K562 (cell line): Measurements from ENCODE around the gene LPCAT2. TPM values are rescaled to one million over a fixed set of nuclear protein-coding genes. Genes with fewer than 3 reads are reported as not detected.

Experiments
- ATAC-seq: fragments of 200-7000 bp; cut with Tn5 transposase; 3 replicates; pipeline ENCODE4 v1.9.1; 2020; ENCODE audit warnings: moderate library complexity
- BruUV-seq: library from RNA; stranded (reverse); fragments of 400-500 nt; replicated peaks from 2 replicates; lab custom pipeline; 2021; lab: Mats Ljungman, UMichigan
- CTCF ChIA-PET: fragments of 300-600 bp; formaldehyde crosslinking; extraction: SDS; loops from one replicate; lab custom pipeline; 2021; ENCODE audit warnings: low intra/inter-chr PET ratio; lab: Yijun Ruan, JAX
- POLR2A ChIA-PET: fragments of 300-600, 350-650 bp; sonication (Branson Sonifier 250); formaldehyde crosslinking; extraction: SDS; loops from one replicate; lab custom pipeline; 2021; ENCODE audit warnings: antibody characterized with exemption, inconsistent platforms; lab: Yijun Ruan, JAX
- DNase-seq, 4 experiments: peaks; one replicate each; pipeline versions ENCODE4 v3.0.0 to v3.0.0-alpha.2; 2011 to 2018; ENCODE audit warnings: low spot score in 3 of 4, mixed read lengths in 3 of 4; ENCODE audit errors: extremely low read depth in 1 of 4
- FAIRE-seq: peaks from 2 replicates; lab custom pipeline; 2011; peaks lifted over from hg19 to GRCh38; lab: Jason Lieb, UNC
- H2AFZ ChIP-seq: 2 replicates; pipeline ENCODE4 v1.6.0; 2011; ENCODE audit warnings: low read depth, low read length, control low read depth, inconsistent platforms
- H3K27ac ChIP-seq: fragments of 200-600 bp; 3 replicates; pipeline ENCODE4 v1.8.0; 2011; ENCODE audit warnings: low read depth, mild to moderate bottlenecking, control low read depth, inconsistent platforms, low read length, moderate library complexity, mixed read lengths; ENCODE audit errors: extremely low read depth
- H3K27me3 ChIP-seq, 2 experiments: fragments of 300-600 bp in 1 of 2; 2 replicates in 1 of 2; 3 replicates in 1 of 2; pipeline versions ENCODE4 v1.6.0 to v1.8.0; 2011; ENCODE audit warnings: inconsistent platforms in 2 of 2, low read length in 2 of 2, mild to moderate bottlenecking in 1 of 2, mixed read lengths in 1 of 2, moderate library complexity in 1 of 2; ENCODE audit not compliant: control insufficient read depth in 2 of 2, insufficient read depth in 2 of 2
- H3K36me3 ChIP-seq: fragments of 300-600 bp; 3 replicates; pipeline ENCODE4 v1.8.0; 2011; ENCODE audit warnings: mild to moderate bottlenecking, low read length, inconsistent platforms; ENCODE audit not compliant: control insufficient read depth, insufficient read depth
- H3K4me1 ChIP-seq, 2 experiments: fragments of 200-600 bp in 1 of 2; replicated peaks in 1 of 2; 2 replicates in 1 of 2; 3 replicates in 1 of 2; pipeline versions ENCODE4 v1.5.1 to v1.8.0; 2011; ENCODE audit warnings: inconsistent platforms in 2 of 2, low read length in 2 of 2, mild to moderate bottlenecking in 1 of 2, mixed read lengths in 1 of 2, moderate library complexity in 1 of 2; ENCODE audit not compliant: control insufficient read depth in 2 of 2, insufficient read depth in 2 of 2
- H3K4me2 ChIP-seq: 2 replicates; pipeline ENCODE4 v1.6.1; 2011; ENCODE audit warnings: low read length, control low read depth, inconsistent platforms, mixed read lengths; ENCODE audit not compliant: insufficient read depth
- H3K4me3 ChIP-seq: fragments of 200-600 bp; sonication (generic), shearing (Covaris generic); 2 replicates; pipeline ENCODE4 v1.5.1; 2016; ENCODE audit warnings: control low read depth, inconsistent platforms
- H3K79me2 ChIP-seq: fragments of 200-600 bp; 3 replicates; pipeline ENCODE4 v1.8.0; 2011; ENCODE audit warnings: low read length, inconsistent platforms; ENCODE audit not compliant: control insufficient read depth, insufficient read depth
- H3K9ac ChIP-seq, 2 experiments: 2 replicates each; pipeline versions ENCODE4 v1.6.0 to v1.6.1; 2011; ENCODE audit warnings: low read depth in 2 of 2, low read length in 2 of 2, control low read depth in 1 of 2, inconsistent platforms in 1 of 2, mild to moderate bottlenecking in 1 of 2, mixed read lengths in 1 of 2; ENCODE audit not compliant: insufficient read depth in 1 of 2
- H3K9me1 ChIP-seq: one replicate; pipeline ENCODE4 v1.6.0; 2011; ENCODE audit warnings: inconsistent platforms, mild to moderate bottlenecking, low read length, moderate library complexity; ENCODE audit not compliant: control insufficient read depth, insufficient read depth
- H3K9me3 ChIP-seq: replicated peaks from 2 replicates; pipeline ENCODE4 v1.5.1; 2011; ENCODE audit warnings: low read depth, low read length, inconsistent platforms; ENCODE audit not compliant: control insufficient read depth, insufficient read depth
- H4K20me1 ChIP-seq: replicated peaks from 2 replicates; pipeline ENCODE4 v1.6.1; 2011; ENCODE audit warnings: low read length, inconsistent platforms, mixed read lengths; ENCODE audit not compliant: control insufficient read depth, insufficient read depth
- ARID2 ChIP-seq: fragments of 450-650 bp; IDR thresholded peaks from 2 replicates; pipeline ENCODE4 v1.6.1; 2017; ENCODE audit warnings: antibody characterized with exemption, mild to moderate bottlenecking
- CREB1 ChIP-seq, 2 experiments: sonication (generic) in 1 of 2; formaldehyde crosslinking in 1 of 2; IDR thresholded peaks; 2 replicates each; pipeline versions ENCODE4 v1.6.1 to v1.8.0; 2012 to 2022; ENCODE audit warnings: inconsistent platforms in 1 of 2, mild to moderate bottlenecking in 1 of 2, missing genetic modification reagents in 1 of 2, moderate library complexity in 1 of 2
- CTCFL ChIP-seq: IDR thresholded peaks from 2 replicates; pipeline ENCODE4 v1.6.1; 2011; ENCODE audit warnings: borderline replicate concordance, low read depth, mild to moderate bottlenecking, moderate library complexity, low read length; ENCODE audit not compliant: insufficient read depth, poor library complexity, severe bottlenecking
- EP400 ChIP-seq: fragments of 450-650 bp; IDR thresholded peaks from 2 replicates; pipeline ENCODE4 v1.6.1; 2017; ENCODE audit warnings: antibody characterized with exemption, mild to moderate bottlenecking, moderate library complexity
- FOXA1 ChIP-seq: fragments of 450-650 bp; IDR thresholded peaks from 2 replicates; pipeline ENCODE4 v1.6.1; 2016; ENCODE audit warnings: mild to moderate bottlenecking, borderline replicate concordance
- IRF1 ChIP-seq: sonication (generic); formaldehyde crosslinking; IDR thresholded peaks from 2 replicates; pipeline ENCODE4 v1.8.0; 2022; ENCODE audit warnings: missing genetic modification reagents, mild to moderate bottlenecking, borderline replicate concordance
- MAFF ChIP-seq: IDR thresholded peaks from 2 replicates; pipeline ENCODE4 v1.6.1; 2012; ENCODE audit warnings: low read length, improper control_type of control experiment
- NR2C1 ChIP-seq, 2 experiments: fragments of 450-650 bp; IDR thresholded peaks; 2 replicates each; pipeline ENCODE4 v1.6.1; 2017; ENCODE audit warnings: mild to moderate bottlenecking in 2 of 2, antibody characterized with exemption in 1 of 2, inconsistent platforms in 1 of 2, missing compliant biosample characterization in 1 of 2, missing genetic modification characterization in 1 of 2
- RBM22 ChIP-seq: fragments of 200-400 bp; formaldehyde crosslinking; IDR thresholded peaks from 2 replicates; pipeline ENCODE4 v1.6.1; 2018; ENCODE audit warnings: low read length, low read depth; ENCODE audit not compliant: poor library complexity, severe bottlenecking
- TCFL5 ChIP-seq: fragments of 250-450 bp; sonication (Bioruptor Pico); conservative IDR thresholded peaks from 2 replicates; pipeline ENCODE4 v1.6.1; 2021; ENCODE audit warnings: mild to moderate bottlenecking, moderate library complexity, matching md5 sums
- TFE3 ChIP-seq: fragments of 450-650 bp; formaldehyde crosslinking; IDR thresholded peaks from 2 replicates; pipeline ENCODE4 v1.4.0; 2020; ENCODE audit warnings: mild to moderate bottlenecking, mixed read lengths
- U2AF1 ChIP-seq: fragments of 200-400 bp; formaldehyde crosslinking; optimal IDR thresholded peaks from 2 replicates; pipeline ENCODE3; 2017; ENCODE audit warnings: mild to moderate bottlenecking, low read depth, low read length, moderate library complexity
- YY1 ChIP-seq, 3 experiments: IDR thresholded peaks; 2 replicates each; pipeline ENCODE4 v1.6.1; 2011; ENCODE audit warnings: low read length in 2 of 3, mild to moderate bottlenecking in 2 of 3, moderate library complexity in 2 of 3, borderline replicate concordance in 1 of 3, control low read depth in 1 of 3, low read depth in 1 of 3; ENCODE audit not compliant: insufficient read depth in 3 of 3, insufficient replicate concordance in 2 of 3, control insufficient read depth in 1 of 3, insufficient read length in 1 of 3; ENCODE audit errors: extremely low read depth in 1 of 3
- ZNF175 ChIP-seq: fragments of 200-800 bp; sonication (Bioruptor generic); IDR thresholded peaks from 2 replicates; pipeline ENCODE4 v1.6.1; 2016; ENCODE audit warnings: low read depth, mild to moderate bottlenecking, missing genetic modification characterization, missing compliant biosample characterization
- ZNF24 ChIP-seq: fragments of 450-650 bp; IDR thresholded peaks from 2 replicates; pipeline ENCODE4 v1.6.1; 2016
- WGBS: fragments of 100-300 bp; shearing (Covaris generic); methylation state at CpG from one replicate; pipeline ENCODE4 v1.1.6; 2016; ENCODE audit warnings: low coverage, mixed read lengths; ENCODE audit not compliant: insufficient coverage; ENCODE audit errors: missing lambda C conversion rate; 5-methylcytosine and 5-hydroxymethylcytosine counted together
- in situ Hi-C: fragments of 300-500 bp; cut with MboI; formaldehyde crosslinking; loops from 4 replicates; pipeline ENCODE4 v1.15.0; 2018; ENCODE audit warnings: inconsistent platforms, mixed read lengths
- intact Hi-C: fragments of 100-400 bp; cut with micrococcal nuclease; formaldehyde crosslinking; loops from 2 replicates; pipeline ENCODE4 v1.14.2; 2022
- polyA plus RNA-seq, 8 experiments: library from polyadenylated mRNA; depleted of rRNA in 4 of 8; stranded (reverse) in 5 of 8; unstranded in 3 of 8; fragments of >200 nt; fragmentation: Nextera tagmentation in 2 of 8; fragmentation: Illumina TruSeq in 1 of 8; extraction: Ambion mirVana in 2 of 8; extraction: Trizol in 1 of 8; gene quantifications; 2 replicates each; pipeline versions ENCODE4 v1.2.1 to v1.2.3, GENCODE V29; 2011 to 2014; ENCODE audit warnings: inconsistent platforms in 1 of 8, missing spikeins in 1 of 8
- total RNA-seq, 7 experiments: library from RNA; depleted of rRNA in 6 of 7; stranded (reverse); fragments of >200 nt in 6 of 7; fragmentation: Illumina TruSeq in 2 of 7; extraction: Trizol in 2 of 7; gene quantifications; 2 replicates each; pipeline versions ENCODE4 v1.2.1 to v1.2.3, GENCODE V29; 2011 to 2021; ENCODE audit warnings: low replicate concordance in 1 of 7

The LPCAT2 gene
- total and polyA plus RNA-seq, 9 of the 15 experiments (the other 6 are each of a cell fraction or from before 2014, with no cell fraction given), result 2.9 to 15.0 (median 7.3) TPM

GRCh38 chr16:55476625-55477533, 32.0 kb upstream of the LPCAT2 start:
- H3K9me1 ChIP-seq, result no peaks in the 10 kb centered on the region
- no peak overlapping the region for H2AFZ ChIP-seq
- no peaks in the 10 kb centered on the region for H3K9me3 ChIP-seq
- in situ Hi-C loops, result no loop called here
- no TSS peak for BruUV-seq
- ChIA-PET CTCF (no interaction called here), POLR2A (interaction anchor here (0.6 kb wide), 2 partner anchors 169 to 609 kb away, joined by 3 read pairs; no protein-coding TSS in a partner anchor)
- H3K27me3 ChIP-seq, result peaks cover 8 to 26% of the 10 kb centered on the region in 2 experiments; a peak in 4 of 5 replicates
- intact Hi-C loops, result no loop called here
- no peak for DNase-seq
- H3K79me2 ChIP-seq, result no peaks in the 10 kb centered on the region
- H4K20me1 ChIP-seq, result no peaks in the 10 kb centered on the region
- no peak for ATAC-seq
- peaks cover 0 to 4% of the 10 kb centered on the region in 2 experiments; a peak in 2 of 5 replicates for H3K4me1 ChIP-seq
- H3K36me3 ChIP-seq, result no peaks in the 10 kb centered on the region
- no peak overlapping the region for H3K9ac ChIP-seq
- H3K4me3 ChIP-seq, result no peak overlapping the region
- 1% methylated on average over 5 of the region's 6 CpGs for WGBS
- H3K27ac ChIP-seq, result no peak overlapping the region
- no peak for FAIRE-seq
- H3K4me2 ChIP-seq, result no peak overlapping the region
- no peak for TF ChIP-seq CTCFL
- TF ChIP-seq ARID2, result no peak
- no peak for TF ChIP-seq TCFL5 (CRISPR knock-in tag)
- no peak for TF ChIP-seq FOXA1
- no peak for TF ChIP-seq YY1 (IDR thresholded peaks at IDR 0.05; ENCODE audit: borderline replicate concordance in 1 of 3, control insufficient read depth in 1 of 3, extremely low read depth in 1 of 3, insufficient read depth in 3 of 3, insufficient read length in 1 of 3, insufficient replicate concordance in 2 of 3, low read depth in 1 of 3, low read length in 2 of 3)
- no peak for TF ChIP-seq TFE3 (CRISPR knock-in tag)
- TF ChIP-seq RBM22, result no peak
- TF ChIP-seq NR2C1 (IDR thresholded peaks at IDR 0.05), result no peak
- no peak for TF ChIP-seq NR2C1 (tag; IDR thresholded peaks at IDR 0.05)
- TF ChIP-seq ZNF24, result no peak
- TF ChIP-seq ZNF175, result no peak
- no peak for TF ChIP-seq MAFF
- no peak for TF ChIP-seq EP400
- no peak for TF ChIP-seq CREB1 (IDR thresholded peaks at IDR 0.05)
- TF ChIP-seq CREB1 (CRISPR knock-in tag; IDR thresholded peaks at IDR 0.05), result no peak
- TF ChIP-seq IRF1 (CRISPR knock-in tag), result no peak
- no peak for TF ChIP-seq U2AF1
